HepG2 (cell line): ENCODE data around the gene SLX9. TPM values are rescaled to one million over a fixed set of nuclear protein-coding genes. Genes with fewer than 3 reads are reported as not detected.
A peak's percentile ranks its signal among the peaks of the same experiment; 100 is the strongest.

Experiments
- ATAC-seq: fragments of 200-7000 bp; cut with Tn5 transposase; 3 replicates; pipeline ENCODE4 v1.9.1; 2020; ENCODE audit warnings: mild to moderate bottlenecking, moderate library complexity
- BruUV-seq: library from RNA; stranded (reverse); fragments of 400-500 nt; replicated peaks from 2 replicates; lab custom pipeline; 2021; lab: Mats Ljungman, UMichigan
- CTCF ChIA-PET: fragments of 300-600 bp; formaldehyde crosslinking; extraction: SDS; loops from one replicate; lab custom pipeline; 2021; ENCODE audit warnings: low total read pairs, inconsistent platforms, low intra/inter-chr PET ratio; lab: Yijun Ruan, JAX
- POLR2A ChIA-PET: fragments of 350-600 bp; sonication (Branson Sonifier 250); formaldehyde crosslinking; loops from one replicate; lab custom pipeline; 2020; ENCODE audit warnings: antibody characterized with exemption, inconsistent platforms; lab: Yijun Ruan, JAX
- DNase-seq: peaks from one replicate; pipeline ENCODE4 v3.0.0-alpha.2; 2015; ENCODE audit warnings: low spot score
- FAIRE-seq: peaks from 3 replicates; lab custom pipeline; 2011; peaks lifted over from hg19 to GRCh38; lab: Jason Lieb, UNC
- H2AFZ ChIP-seq: one replicate; pipeline ENCODE4 v1.6.1; 2011; ENCODE audit warnings: low read length, inconsistent platforms
- H3K27ac ChIP-seq: fragments of 300-600 bp; 3 replicates; pipeline ENCODE4 v1.8.0; 2011; ENCODE audit warnings: mixed run types, mild to moderate bottlenecking, mixed read lengths, low read length, inconsistent platforms; ENCODE audit not compliant: insufficient read depth; ENCODE audit errors: extremely low read length
- H3K27me3 ChIP-seq, 2 experiments: fragments of 200-600 bp in 1 of 2; 2 replicates in 1 of 2; 3 replicates in 1 of 2; pipeline versions ENCODE4 v1.6.0 to v1.8.0; 2011; ENCODE audit warnings: low read length in 2 of 2, mild to moderate bottlenecking in 2 of 2, moderate library complexity in 2 of 2, inconsistent platforms in 1 of 2; ENCODE audit not compliant: insufficient read depth in 2 of 2, control insufficient read depth in 1 of 2
- H3K36me3 ChIP-seq, 2 experiments: fragments of 200-600 bp in 1 of 2; replicated peaks in 1 of 2; 2 replicates in 1 of 2; 3 replicates in 1 of 2; pipeline versions ENCODE4 v1.5.1 to v1.8.0; 2011; ENCODE audit warnings: low read length in 2 of 2, inconsistent platforms in 1 of 2; ENCODE audit not compliant: insufficient read depth in 2 of 2, control insufficient read depth in 1 of 2
- H3K4me1 ChIP-seq: 2 replicates; pipeline ENCODE4 v1.5.1; 2012; ENCODE audit warnings: low read length, inconsistent platforms; ENCODE audit not compliant: insufficient read depth
- H3K4me2 ChIP-seq: 2 replicates; pipeline ENCODE4 v1.6.0; 2011; ENCODE audit warnings: low read depth, low read length, inconsistent platforms
- H3K4me3 ChIP-seq, 3 experiments: fragments of 200-600 bp in 1 of 3; sonication (generic), shearing (Covaris generic) in 1 of 3; replicated peaks in 1 of 3; 2 replicates each; pipeline ENCODE4 v1.5.1; 2011 to 2016; ENCODE audit warnings: low read length in 3 of 3, inconsistent platforms in 2 of 3, low read depth in 2 of 3, mild to moderate bottlenecking in 2 of 3, control low read depth in 1 of 3, mixed read lengths in 1 of 3; ENCODE audit not compliant: insufficient read depth in 1 of 3
- H3K79me2 ChIP-seq: one replicate; pipeline ENCODE4 v1.6.1; 2011; ENCODE audit warnings: low read length, inconsistent platforms; ENCODE audit not compliant: insufficient read depth
- H3K9ac ChIP-seq: 2 replicates; pipeline ENCODE4 v1.6.0; 2011; ENCODE audit warnings: mild to moderate bottlenecking, low read depth, low read length, inconsistent platforms; ENCODE audit not compliant: insufficient read depth
- H3K9me3 ChIP-seq: 2 replicates; pipeline ENCODE4 v1.5.1; 2012; ENCODE audit warnings: mild to moderate bottlenecking, low read length
- H4K20me1 ChIP-seq: 2 replicates; pipeline ENCODE4 v1.6.0; 2011; ENCODE audit warnings: inconsistent platforms, mild to moderate bottlenecking, low read length, moderate library complexity; ENCODE audit not compliant: insufficient read depth
- HNF4A ChIP-seq: sonication (generic); formaldehyde crosslinking; IDR thresholded peaks from 2 replicates; pipeline ENCODE4 v1.4.0; 2020; ENCODE audit warnings: missing genetic modification reagents
- WGBS: methylation state at CpG from one replicate; pipeline ENCODE4 v1.1.6; 2017; ENCODE audit warnings: low lambda C conversion rate; 5-methylcytosine and 5-hydroxymethylcytosine counted together
- in situ Hi-C: cut with HindIII; loops from 2 replicates; pipeline ENCODE4 v1.10.0; 2017; ENCODE audit warnings: low pct_unique_long_range_greater_than_20kb; ENCODE audit not compliant: extremely low pct_ligation_motif_present
- intact Hi-C: fragments of 100-400 bp; cut with micrococcal nuclease; formaldehyde crosslinking; loops from one replicate; pipeline ENCODE4 v1.10.0; 2022; ENCODE audit not compliant: unreplicated experiment
- polyA plus RNA-seq, 8 experiments: library from polyadenylated mRNA; depleted of rRNA in 3 of 8; stranded (reverse) in 7 of 8; unstranded in 1 of 8; fragments of >200 nt; fragmentation: Illumina TruSeq in 4 of 8; extraction: Trizol in 4 of 8; gene quantifications; 2 replicates each; pipeline versions ENCODE4 v1.2.1 to v1.2.3, GENCODE V29; 2011 to 2016; ENCODE audit warnings: low read depth in 4 of 8, missing spikeins in 1 of 8, mixed read lengths in 1 of 8; ENCODE audit not compliant: insufficient read depth in 1 of 8
- total RNA-seq, 5 experiments: library from RNA; depleted of rRNA; stranded (reverse); fragments of >200 nt; fragmentation: Illumina TruSeq; extraction: Trizol; gene quantifications; 2 replicates each; pipeline ENCODE4 v1.2.3, GENCODE V29; 2016; ENCODE audit warnings: low read depth in 1 of 5
- TF ChIP-seq, protein P1 (sequence below): sonication (generic); formaldehyde crosslinking; IDR thresholded peaks from 2 replicates; pipeline ENCODE4 v1.5.0; 2020; ENCODE audit warnings: mild to moderate bottlenecking, missing genetic modification reagents, borderline replicate concordance
- TF ChIP-seq, protein P2 (sequence below): sonication (generic); IDR thresholded peaks from 2 replicates; pipeline ENCODE4 v1.6.1; 2016; ENCODE audit warnings: low read depth, borderline replicate concordance
- TF ChIP-seq, protein P3 (sequence below): sonication (generic); formaldehyde crosslinking; IDR thresholded peaks from 2 replicates; pipeline ENCODE4 v1.4.0; 2020; ENCODE audit warnings: mild to moderate bottlenecking, low read depth, missing genetic modification reagents
- TF ChIP-seq, protein P4 (sequence below): sonication (generic); formaldehyde crosslinking; IDR thresholded peaks from 2 replicates; pipeline ENCODE4 v1.5.0; 2020; ENCODE audit warnings: missing genetic modification reagents, mild to moderate bottlenecking, borderline replicate concordance
- TF ChIP-seq, protein P5 (sequence below): sonication (generic); formaldehyde crosslinking; IDR thresholded peaks from 2 replicates; pipeline ENCODE4 v1.5.0; 2020; ENCODE audit warnings: missing genetic modification reagents, mild to moderate bottlenecking, borderline replicate concordance

Gene SLX9
- total and polyA plus RNA-seq, 2 of the 13 experiments (the other 11 are each of a cell fraction or from before 2014, with no cell fraction given): 21.0 to 47.1 TPM

DNA sequence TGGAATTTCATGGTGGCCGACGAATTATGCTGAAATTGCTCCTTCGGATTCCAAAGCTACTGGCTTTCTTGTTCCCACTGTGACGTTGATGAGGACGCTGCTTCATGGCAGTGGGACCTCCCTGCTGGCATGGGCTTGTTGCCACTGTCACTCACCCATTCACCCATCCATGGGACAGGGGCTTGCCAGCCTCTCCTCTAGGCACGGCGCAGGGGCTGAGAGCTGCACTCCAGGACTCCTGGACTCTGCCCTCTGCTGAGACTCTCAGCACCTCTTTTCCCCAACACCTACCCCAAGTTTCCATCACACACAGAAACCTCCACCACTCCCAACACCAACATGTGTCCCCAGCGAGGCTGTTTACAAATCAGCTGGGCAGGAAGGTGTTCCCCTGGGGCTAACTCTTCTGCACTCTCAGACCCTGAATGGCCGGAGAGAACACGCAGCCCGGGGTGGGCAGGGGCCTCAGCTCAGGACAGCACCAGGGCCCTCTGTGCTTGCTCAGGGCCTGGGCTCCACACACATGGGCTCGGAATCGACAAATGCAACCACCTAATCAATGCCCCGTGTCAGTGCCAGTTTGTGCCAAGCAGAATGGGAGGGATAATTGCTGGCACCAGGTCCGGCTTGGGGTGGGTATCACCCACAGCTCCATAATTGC lies 22.3 kb upstream of the SLX9 start:
- Histone ChIP-seq H3K9me3 (no peaks in the 10 kb centered on the region), H4K20me1 (no peaks in the 10 kb centered on the region), H3K4me3 (no peak overlapping the region), H3K4me2 (peak overlapping the region; percentile 21), H3K79me2 (no peaks in the 10 kb centered on the region), H2AFZ (no peak overlapping the region), H3K36me3 (no peaks in the 10 kb centered on the region), H3K4me1 (peaks cover 77% of the 10 kb centered on the region), H3K27ac (no peak overlapping the region), H3K9ac (no peak overlapping the region), H3K27me3 (peaks cover 3 to 5% of the 10 kb centered on the region in 2 experiments; a peak in 3 of 5 replicates)
- no peak for DNase-seq
- no peak for FAIRE-seq
- WGBS: 48% methylated on average over 8 of the region's 15 CpGs
- no peak for ATAC-seq
- TF ChIP-seq, protein P1, sequence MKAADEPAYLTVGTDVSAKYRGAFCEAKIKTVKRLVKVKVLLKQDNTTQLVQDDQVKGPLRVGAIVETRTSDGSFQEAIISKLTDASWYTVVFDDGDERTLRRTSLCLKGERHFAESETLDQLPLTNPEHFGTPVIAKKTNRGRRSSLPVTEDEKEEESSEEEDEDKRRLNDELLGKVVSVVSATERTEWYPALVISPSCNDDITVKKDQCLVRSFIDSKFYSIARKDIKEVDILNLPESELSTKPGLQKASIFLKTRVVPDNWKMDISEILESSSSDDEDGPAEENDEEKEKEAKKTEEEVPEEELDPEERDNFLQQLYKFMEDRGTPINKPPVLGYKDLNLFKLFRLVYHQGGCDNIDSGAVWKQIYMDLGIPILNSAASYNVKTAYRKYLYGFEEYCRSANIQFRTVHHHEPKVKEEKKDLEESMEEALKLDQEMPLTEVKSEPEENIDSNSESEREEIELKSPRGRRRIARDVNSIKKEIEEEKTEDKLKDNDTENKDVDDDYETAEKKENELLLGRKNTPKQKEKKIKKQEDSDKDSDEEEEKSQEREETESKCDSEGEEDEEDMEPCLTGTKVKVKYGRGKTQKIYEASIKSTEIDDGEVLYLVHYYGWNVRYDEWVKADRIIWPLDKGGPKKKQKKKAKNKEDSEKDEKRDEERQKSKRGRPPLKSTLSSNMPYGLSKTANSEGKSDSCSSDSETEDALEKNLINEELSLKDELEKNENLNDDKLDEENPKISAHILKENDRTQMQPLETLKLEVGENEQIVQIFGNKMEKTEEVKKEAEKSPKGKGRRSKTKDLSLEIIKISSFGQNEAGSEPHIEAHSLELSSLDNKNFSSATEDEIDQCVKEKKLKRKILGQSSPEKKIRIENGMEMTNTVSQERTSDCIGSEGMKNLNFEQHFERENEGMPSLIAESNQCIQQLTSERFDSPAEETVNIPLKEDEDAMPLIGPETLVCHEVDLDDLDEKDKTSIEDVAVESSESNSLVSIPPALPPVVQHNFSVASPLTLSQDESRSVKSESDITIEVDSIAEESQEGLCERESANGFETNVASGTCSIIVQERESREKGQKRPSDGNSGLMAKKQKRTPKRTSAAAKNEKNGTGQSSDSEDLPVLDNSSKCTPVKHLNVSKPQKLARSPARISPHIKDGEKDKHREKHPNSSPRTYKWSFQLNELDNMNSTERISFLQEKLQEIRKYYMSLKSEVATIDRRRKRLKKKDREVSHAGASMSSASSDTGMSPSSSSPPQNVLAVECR (CRISPR knock-in tag): no peak
- TF ChIP-seq, protein P2, sequence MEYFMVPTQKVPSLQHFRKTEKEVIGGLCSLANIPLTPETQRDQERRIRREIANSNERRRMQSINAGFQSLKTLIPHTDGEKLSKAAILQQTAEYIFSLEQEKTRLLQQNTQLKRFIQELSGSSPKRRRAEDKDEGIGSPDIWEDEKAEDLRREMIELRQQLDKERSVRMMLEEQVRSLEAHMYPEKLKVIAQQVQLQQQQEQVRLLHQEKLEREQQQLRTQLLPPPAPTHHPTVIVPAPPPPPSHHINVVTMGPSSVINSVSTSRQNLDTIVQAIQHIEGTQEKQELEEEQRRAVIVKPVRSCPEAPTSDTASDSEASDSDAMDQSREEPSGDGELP: peak; percentile 46; the same call in 1 of the 2 replicates
- TF ChIP-seq, protein P3, sequence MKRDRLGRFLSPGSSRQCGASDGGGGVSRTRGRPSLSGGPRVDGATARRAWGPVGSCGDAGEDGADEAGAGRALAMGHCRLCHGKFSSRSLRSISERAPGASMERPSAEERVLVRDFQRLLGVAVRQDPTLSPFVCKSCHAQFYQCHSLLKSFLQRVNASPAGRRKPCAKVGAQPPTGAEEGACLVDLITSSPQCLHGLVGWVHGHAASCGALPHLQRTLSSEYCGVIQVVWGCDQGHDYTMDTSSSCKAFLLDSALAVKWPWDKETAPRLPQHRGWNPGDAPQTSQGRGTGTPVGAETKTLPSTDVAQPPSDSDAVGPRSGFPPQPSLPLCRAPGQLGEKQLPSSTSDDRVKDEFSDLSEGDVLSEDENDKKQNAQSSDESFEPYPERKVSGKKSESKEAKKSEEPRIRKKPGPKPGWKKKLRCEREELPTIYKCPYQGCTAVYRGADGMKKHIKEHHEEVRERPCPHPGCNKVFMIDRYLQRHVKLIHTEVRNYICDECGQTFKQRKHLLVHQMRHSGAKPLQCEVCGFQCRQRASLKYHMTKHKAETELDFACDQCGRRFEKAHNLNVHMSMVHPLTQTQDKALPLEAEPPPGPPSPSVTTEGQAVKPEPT (CRISPR knock-in tag): no peak
- 0 out of 2 replicates have a peak, but pooled peaks have one; percentile 11 for TF ChIP-seq HNF4A (CRISPR knock-in tag)
- TF ChIP-seq, protein P4, sequence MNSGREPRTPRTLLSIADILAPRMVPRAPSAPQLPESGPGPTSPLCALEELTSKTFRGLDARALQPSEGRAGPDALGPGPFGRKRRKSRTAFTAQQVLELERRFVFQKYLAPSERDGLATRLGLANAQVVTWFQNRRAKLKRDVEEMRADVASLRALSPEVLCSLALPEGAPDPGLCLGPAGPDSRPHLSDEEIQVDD (CRISPR knock-in tag): 0 out of 2 replicates have a peak, but pooled peaks have one; percentile 2
- TF ChIP-seq, protein P5, sequence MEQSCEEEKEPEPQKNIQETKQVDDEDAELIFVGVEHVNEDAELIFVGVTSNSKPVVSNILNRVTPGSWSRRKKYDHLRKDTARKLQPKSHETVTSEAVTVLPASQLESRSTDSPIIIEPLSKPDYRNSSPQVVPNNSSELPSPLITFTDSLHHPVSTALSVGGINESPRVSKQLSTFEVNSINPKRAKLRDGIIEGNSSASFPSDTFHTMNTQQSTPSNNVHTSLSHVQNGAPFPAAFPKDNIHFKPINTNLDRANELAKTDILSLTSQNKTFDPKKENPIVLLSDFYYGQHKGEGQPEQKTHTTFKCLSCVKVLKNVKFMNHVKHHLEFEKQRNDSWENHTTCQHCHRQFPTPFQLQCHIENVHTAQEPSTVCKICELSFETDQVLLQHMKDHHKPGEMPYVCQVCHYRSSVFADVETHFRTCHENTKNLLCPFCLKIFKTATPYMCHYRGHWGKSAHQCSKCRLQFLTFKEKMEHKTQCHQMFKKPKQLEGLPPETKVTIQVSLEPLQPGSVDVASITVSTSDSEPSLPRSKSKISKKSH (CRISPR knock-in tag): peak; percentile 28; the same call in 1 of the 2 replicates
- POLR2A ChIA-PET: interaction anchor here (1.3 to 1.9 kb wide), 2 partner anchors 10 to 40 kb away, joined by 4 to 6 read pairs; no protein-coding TSS in a partner anchor
- intact Hi-C loops (loop anchor here (10.0 kb wide), 1 partner anchor 73 kb away; no protein-coding TSS in a partner anchor), in situ Hi-C loops (no loop called here)
- CTCF ChIA-PET: no interaction called here
- BruUV-seq: no TSS peak
